ENCODE data around the gene GOLIM4.

Gene GOLIM4

DNA sequence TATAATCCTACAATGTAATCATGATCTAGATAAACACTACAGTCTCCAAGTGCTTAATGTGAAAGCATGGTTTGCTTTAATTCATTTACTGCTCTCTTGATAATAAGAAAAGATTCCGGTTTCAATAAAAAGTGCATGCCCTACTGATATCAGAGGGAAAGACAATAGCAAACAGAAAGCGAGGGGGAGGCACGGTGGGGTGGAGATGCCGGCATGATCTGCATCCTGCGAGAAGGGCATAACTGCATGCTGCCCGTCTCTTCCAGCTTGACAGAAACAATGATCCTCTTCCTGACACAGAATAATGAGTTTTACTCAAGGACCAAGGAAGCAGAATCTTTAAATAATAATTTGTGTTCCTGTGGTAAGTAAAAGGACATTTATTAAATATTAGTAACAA is 51.7 kb downstream of the GOLIM4 start:
- no peak for TF ChIP-seq ZFX (IDR thresholded peaks at IDR 0.05; ENCODE audit: borderline replicate concordance)
- TF ChIP-seq, protein P1, sequence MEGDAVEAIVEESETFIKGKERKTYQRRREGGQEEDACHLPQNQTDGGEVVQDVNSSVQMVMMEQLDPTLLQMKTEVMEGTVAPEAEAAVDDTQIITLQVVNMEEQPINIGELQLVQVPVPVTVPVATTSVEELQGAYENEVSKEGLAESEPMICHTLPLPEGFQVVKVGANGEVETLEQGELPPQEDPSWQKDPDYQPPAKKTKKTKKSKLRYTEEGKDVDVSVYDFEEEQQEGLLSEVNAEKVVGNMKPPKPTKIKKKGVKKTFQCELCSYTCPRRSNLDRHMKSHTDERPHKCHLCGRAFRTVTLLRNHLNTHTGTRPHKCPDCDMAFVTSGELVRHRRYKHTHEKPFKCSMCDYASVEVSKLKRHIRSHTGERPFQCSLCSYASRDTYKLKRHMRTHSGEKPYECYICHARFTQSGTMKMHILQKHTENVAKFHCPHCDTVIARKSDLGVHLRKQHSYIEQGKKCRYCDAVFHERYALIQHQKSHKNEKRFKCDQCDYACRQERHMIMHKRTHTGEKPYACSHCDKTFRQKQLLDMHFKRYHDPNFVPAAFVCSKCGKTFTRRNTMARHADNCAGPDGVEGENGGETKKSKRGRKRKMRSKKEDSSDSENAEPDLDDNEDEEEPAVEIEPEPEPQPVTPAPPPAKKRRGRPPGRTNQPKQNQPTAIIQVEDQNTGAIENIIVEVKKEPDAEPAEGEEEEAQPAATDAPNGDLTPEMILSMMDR (IDR thresholded peaks at IDR 0.05) = no peak
- no peak overlapping the region for H3K27ac ChIP-seq

DNA sequence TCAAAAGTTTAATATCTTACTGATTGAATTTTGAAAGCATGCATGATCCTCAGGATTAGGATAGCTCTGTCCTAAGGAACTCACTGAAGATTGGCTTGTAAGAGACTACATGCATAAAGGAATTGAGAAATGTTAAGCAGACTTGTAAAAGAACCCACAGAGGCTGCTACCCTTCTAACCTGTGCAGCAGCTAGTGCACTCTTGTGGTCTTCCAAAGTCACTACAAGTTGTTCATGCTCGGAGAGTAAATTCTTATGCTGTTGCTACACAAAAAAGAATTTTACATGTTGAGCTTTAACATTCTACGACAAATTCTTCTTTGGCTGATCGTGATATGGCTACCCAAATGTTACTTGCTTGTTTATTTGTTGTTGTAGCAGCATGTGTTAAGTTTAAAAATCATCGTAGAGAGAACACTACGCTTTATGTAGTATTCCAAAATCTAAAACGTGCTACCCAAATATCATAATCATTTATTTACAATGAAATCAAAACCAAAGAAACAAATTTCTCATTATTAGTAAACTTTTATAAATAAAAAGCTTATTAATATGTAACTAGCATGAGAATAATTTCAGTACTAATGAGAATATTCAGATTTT is 55.0 kb downstream of the GOLIM4 start:
- H3K27ac ChIP-seq = 0 out of 2 replicates have a peak overlapping the region, but pooled peaks have one; percentile 16
- TF ChIP-seq, protein P1 (IDR thresholded peaks at IDR 0.05) = peak; percentile 85
- TF ChIP-seq ZFX (IDR thresholded peaks at IDR 0.05; ENCODE audit: borderline replicate concordance) = no peak

DNA sequence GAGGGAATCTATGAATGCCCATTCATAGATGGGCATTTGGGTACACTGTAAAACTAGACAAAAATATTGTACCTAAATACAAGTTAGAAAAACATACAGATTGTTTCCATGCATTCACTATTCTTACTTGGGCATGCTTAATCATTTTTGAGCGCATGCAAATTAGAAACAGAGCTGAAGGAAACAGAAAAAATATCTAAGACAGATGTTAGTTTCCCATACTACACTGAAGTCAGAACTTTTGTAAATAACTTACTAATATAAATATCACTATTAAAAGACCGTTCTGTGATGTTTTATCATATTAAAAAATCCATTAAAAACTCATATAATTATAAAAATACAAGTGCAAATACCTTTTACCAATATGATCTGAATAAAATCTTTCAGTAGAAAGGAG is 58.7 kb downstream of the GOLIM4 start:
- TF ChIP-seq, protein P1 (IDR thresholded peaks at IDR 0.05) = no peak
- no peak overlapping the region for H3K27ac ChIP-seq

DNA sequence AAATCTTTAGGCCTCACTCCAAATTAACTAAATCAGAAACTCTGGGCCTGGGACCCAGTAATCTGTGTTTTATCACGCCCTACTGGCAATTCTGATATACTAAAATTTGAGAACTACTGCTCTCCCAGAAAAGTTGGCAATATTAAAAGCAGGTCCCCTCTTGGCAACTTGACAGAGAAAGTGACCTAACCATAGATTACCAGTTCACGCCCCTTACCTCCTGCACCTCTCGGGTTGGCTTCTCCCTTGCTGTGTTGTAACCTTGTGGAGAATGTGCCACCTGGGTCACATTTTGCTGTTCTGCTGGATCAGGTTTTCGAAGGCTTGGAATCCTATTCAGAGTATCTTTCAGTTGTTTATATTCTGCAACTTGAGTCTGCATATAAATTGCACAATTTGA is 59.1 kb downstream of the GOLIM4 start:
- H3K27ac ChIP-seq = no peak overlapping the region

DNA sequence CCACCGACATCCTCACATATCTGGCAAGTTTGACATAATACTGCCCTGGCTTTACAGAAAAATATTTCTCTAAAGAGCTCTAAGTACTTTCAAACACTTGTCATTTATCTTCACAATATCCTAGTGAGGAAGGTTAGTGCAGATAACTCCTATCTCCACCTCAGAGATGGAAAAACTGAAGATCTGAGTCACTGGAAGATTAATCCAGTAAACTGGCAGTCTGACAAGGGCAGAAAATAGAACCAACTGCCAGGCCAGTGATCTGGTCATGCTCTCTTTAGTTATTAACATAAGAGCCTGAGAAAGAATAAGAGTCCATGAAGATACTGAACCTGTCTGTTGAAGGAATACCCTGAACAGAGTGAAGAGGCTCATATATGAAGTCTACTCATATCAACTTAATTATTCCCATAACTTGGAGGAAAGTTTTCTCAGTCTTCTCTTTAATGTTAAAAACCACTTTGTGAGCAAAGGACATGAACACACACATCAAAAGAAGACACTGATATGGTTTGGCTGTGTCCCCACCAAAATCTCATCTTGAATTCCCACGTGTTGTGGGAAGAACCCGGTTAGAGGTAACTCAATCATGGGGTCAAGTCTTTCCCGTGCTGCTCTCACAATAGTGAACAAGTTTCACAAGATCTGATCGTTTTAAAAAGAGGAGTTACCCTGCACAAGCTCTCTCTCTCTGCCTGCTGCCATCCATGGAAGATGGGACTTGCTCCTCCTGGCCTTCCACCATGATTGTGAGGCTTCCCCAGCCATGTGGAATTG is 61.4 kb downstream of the GOLIM4 start:
- TF ChIP-seq, protein P1 (IDR thresholded peaks at IDR 0.05) = no peak
- no peak for TF ChIP-seq ZFX (IDR thresholded peaks at IDR 0.05; ENCODE audit: borderline replicate concordance)
- H3K27ac ChIP-seq = no peak overlapping the region

More for the DNA sequence above, 59.1 kb downstream of the GOLIM4 start:
- no peak for TF ChIP-seq ZFX (IDR thresholded peaks at IDR 0.05; ENCODE audit: borderline replicate concordance)
- TF ChIP-seq, protein P1 (IDR thresholded peaks at IDR 0.05) = no peak

DNA sequence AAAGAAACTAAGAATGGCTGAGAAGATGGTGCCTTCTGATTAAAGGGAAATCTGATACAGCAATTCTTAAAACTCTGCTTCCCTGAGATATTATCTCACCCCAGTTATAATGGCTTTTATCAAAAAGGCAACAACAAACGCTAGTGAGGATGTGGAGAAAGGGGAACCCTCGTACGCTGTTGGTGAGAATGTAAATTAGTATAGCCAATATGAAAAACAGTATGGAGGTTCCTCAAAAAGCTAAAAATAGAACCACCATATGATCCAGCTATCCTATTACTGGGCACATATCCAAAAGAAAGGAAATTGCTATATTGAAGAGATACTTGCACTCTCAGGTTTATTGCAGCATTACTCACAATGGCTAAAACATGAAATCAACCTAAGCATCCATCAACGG is 65.1 kb downstream of the GOLIM4 start:
- H3K27ac ChIP-seq = no peak overlapping the region
- TF ChIP-seq ZFX (IDR thresholded peaks at IDR 0.05; ENCODE audit: borderline replicate concordance) = no peak
- TF ChIP-seq, protein P1 (IDR thresholded peaks at IDR 0.05) = no peak

DNA sequence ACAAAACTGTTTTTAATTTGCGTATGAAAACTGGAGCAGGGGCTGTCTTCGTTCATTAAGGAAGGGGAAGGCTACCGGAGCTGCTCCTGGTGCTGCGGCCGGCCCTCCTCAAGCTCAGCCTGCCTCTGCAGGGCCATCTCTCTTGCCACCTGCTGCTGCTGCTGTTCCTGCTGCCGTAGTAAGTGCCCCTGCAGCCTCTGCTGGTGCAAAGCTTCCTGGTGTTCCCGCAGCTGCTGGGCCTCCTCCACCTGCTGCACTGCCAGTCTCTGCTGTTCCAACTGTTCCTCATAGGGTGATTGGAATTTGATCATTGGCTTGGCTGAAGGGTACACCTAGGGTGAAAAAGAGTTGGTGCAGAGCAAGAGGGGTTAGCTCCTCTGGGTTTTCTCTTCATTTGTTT is 66.0 kb downstream of the GOLIM4 start:
- H3K27ac ChIP-seq = no peak overlapping the region
- no peak for TF ChIP-seq ZFX (IDR thresholded peaks at IDR 0.05; ENCODE audit: borderline replicate concordance)
- TF ChIP-seq, protein P1 (IDR thresholded peaks at IDR 0.05) = no peak
